Hematopoietic multipotent progenitor cell (in vitro differentiated cells): ENCODE results near the gene AGO1. TPM values are rescaled to one million over a fixed set of nuclear protein-coding genes. Genes with fewer than 3 reads are reported as not detected.

Experiments used
- DNase-seq, 3 donors: peaks; one replicate each; pipeline ENCODE4 v3.0.0-alpha.2; 2011 to 2015; ENCODE audit warnings: low read depth in 2 of 3, low spot score in 2 of 3
- total RNA-seq: library from RNA; depleted of rRNA; stranded (reverse); fragments of >200 nt; gene quantifications from one replicate; pipeline ENCODE4 v1.2.3, GENCODE V29; 2012

AGO1 gene
- total RNA-seq, 1 donor, result 39.3 TPM

- no peak for DNase-seq
These were observed 19.7 kb downstream of the AGO1 start for GRCh38 chr1:35902671-35903070.

- DNase-seq, result no peak
These were observed 31.7 kb downstream of the AGO1 start for GRCh38 chr1:35914717-35915116.

GRCh38 chr1:35915693-35916092, 32.7 kb downstream of the AGO1 start:
- DNase-seq, result no peak

GRCh38 chr1:35923791-35924221, 40.8 kb downstream of the AGO1 start:
- no peak for DNase-seq

- no peak for DNase-seq
These were observed 41.8 kb downstream of the AGO1 start for GRCh38 chr1:35924838-35925237.

GRCh38 chr1:35925741-35926140, 42.7 kb downstream of the AGO1 start:
- no peak for DNase-seq

GRCh38 chr1:35927472-35927871, 44.5 kb downstream of the AGO1 start:
- no peak for DNase-seq

- peak; percentile 7 to 86 (median 67) for DNase-seq
These were observed 47.0 kb downstream of the AGO1 start for GRCh38 chr1:35929730-35930592.

GRCh38 chr1:35930593-35931445, 47.8 kb downstream of the AGO1 start, which contains the start of gene AGO3:
TSS of gene AGO3 (plus strand) at chr1:35931105. CDS start at chr1:35931427, 322 bp downstream.
- DNase-seq, result peak; percentile 83 to 93 (median 92)

GRCh38 chr1:35931446-35932157, 48.6 kb downstream of the AGO1 start:
- peak in 2 of 3 donors; percentile 16 to 26 for DNase-seq

- DNase-seq, result no peak
These were observed 49.2 kb downstream of the AGO1 start for GRCh38 chr1:35932158-35932636.

GRCh38 chr1:35932941-35933340, 49.9 kb downstream of the AGO1 start:
- DNase-seq, result no peak

GRCh38 chr1:35935442-35936388, 52.7 kb downstream of the AGO1 start:
- no peak for DNase-seq

- no peak for DNase-seq
These were observed 53.8 kb downstream of the AGO1 start for GRCh38 chr1:35936838-35937237.

- no peak for DNase-seq
These were observed 56.5 kb downstream of the AGO1 start for GRCh38 chr1:35939484-35939883.

- no peak for DNase-seq
These were observed 62.3 kb downstream of the AGO1 start for GRCh38 chr1:35945327-35945726.

GRCh38 chr1:35947547-35947946, 64.5 kb downstream of the AGO1 start:
- no peak for DNase-seq

- no peak for DNase-seq
These were observed 75.5 kb downstream of the AGO1 start for GRCh38 chr1:35958558-35958957.

- no peak for DNase-seq
These were observed 76.3 kb downstream of the AGO1 start for GRCh38 chr1:35959304-35959703.

- DNase-seq, result no peak
These were observed 79.9 kb downstream of the AGO1 start for GRCh38 chr1:35962952-35963351.
